ENCODE measurements around the gene KCNA5. TPM values are rescaled to one million over a fixed set of nuclear protein-coding genes. Genes with fewer than 3 reads are reported as not detected.

KCNA5 gene
- 39.1 TPM for total RNA-seq

DNA sequence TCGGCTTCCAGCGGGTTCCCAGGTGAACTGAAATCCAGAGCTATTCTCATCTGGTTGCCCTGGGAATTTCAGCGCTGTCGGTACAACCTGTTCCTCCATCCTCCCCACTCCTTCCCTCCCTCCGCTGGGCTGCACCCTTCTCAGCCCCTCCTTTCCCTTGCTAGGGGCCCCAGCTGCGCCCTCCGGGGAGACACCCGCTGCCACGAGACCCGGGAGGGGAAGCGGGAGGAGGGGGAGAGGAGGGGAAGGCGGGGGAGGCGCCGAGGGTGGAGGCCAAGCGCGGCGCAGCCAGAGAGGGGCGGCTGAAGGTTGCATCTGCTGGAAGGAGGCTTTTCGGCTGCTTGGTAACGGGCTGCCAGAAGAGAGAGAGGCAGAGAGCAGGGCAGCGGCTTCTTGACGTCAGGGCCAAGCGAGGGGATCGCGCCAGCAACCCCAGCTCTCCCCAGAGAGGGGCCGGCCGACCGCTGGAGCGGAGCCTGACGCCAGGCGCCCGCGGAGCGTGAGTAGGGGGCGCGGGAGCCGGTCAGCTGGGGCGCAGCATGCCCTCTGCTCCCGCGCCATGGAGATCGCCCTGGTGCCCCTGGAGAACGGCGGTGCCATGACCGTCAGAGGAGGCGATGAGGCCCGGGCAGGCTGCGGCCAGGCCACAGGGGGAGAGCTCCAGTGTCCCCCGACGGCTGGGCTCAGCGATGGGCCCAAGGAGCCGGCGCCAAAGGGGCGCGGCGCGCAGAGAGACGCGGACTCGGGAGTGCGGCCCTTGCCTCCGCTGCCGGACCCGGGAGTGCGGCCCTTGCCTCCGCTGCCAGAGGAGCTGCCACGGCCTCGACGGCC, at the start of gene KCNA5:
Gene KCNA5 (plus strand): TSS at position 291 of the 831 bp plus-strand sequence. CDS start 269 bp downstream, at position 560.
- TF ChIP-seq CTCF (IDR thresholded peaks at IDR 0.05), result no peak
- Histone ChIP-seq H3K9me3 (no peaks in the 10 kb centered on the region), H3K27me3 (no peaks in the 10 kb centered on the region), H3K27ac (peak within 1 kb of the TSS; percentile 84 to 94), H3K36me3 (no peaks in the 10 kb centered on the region), H3K4me1 (peaks cover 8 to 13% of the 10 kb centered on the region in 2 donors), H3K4me3 (peak within 1 kb of the TSS; percentile 44 to 71)
- intact Hi-C loops (cut with DNase I), result loop anchor here (2.0 to 10.0 kb wide), 2 partner anchors 17 to 91 kb away; no protein-coding TSS in a partner anchor
- DNase-seq (ENCODE audit: low spot score in 2 of 2), result peak; percentile 43 to 79

GRCh38 chr12:4994622-4995021, 49.1 kb upstream of the KCNA5 start:
- intact Hi-C loops (cut with DNase I), result loop anchor here (10.0 kb wide), 1 partner anchor 460 kb away; the partner anchor contains the start of gene RAD51AP1

DNA sequence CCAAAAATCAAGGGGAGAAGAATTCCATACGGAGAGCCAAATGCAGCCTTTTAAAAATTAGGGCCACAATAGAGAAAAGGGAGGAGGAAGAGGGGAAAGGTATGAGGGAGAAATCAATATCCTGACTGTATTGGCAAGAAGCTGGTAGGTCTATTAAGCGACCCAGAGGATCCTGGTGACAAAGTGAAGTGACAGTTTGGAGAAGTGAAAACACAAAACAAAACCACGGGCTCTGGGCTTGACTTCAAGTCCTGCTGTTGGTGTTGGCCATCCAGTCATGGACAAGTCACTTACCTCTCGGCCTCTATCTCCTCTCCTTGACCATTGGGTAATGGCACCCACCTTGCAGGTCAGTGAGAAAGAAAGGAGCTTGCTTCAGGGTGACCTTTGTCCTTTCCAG, 47.0 kb upstream of the KCNA5 start:
- Histone ChIP-seq H3K27me3 (no peaks in the 10 kb centered on the region), H3K4me1 (peaks cover 2 to 11% of the 10 kb centered on the region in 2 donors), H3K36me3 (no peaks in the 10 kb centered on the region), H3K4me3 (no peak overlapping the region), H3K9me3 (no peaks in the 10 kb centered on the region), H3K27ac (no peak overlapping the region)
- DNase-seq (ENCODE audit: low spot score in 2 of 2), result no peak
- no peak for TF ChIP-seq CTCF (IDR thresholded peaks at IDR 0.05)
- intact Hi-C loops (cut with DNase I), result loop anchor here (10.0 kb wide), 1 partner anchor 462 kb away; the partner anchor contains the start of gene RAD51AP1

More at GRCh38 chr12:4994622-4995021, 49.1 kb upstream of the KCNA5 start:
- Histone ChIP-seq H3K9me3 (no peaks in the 10 kb centered on the region), H3K27ac (no peak overlapping the region), H3K36me3 (no peaks in the 10 kb centered on the region), H3K4me3 (no peak overlapping the region), H3K4me1 (peaks cover 2 to 11% of the 10 kb centered on the region in 2 donors), H3K27me3 (no peaks in the 10 kb centered on the region)
- TF ChIP-seq CTCF (IDR thresholded peaks at IDR 0.05), result no peak
- peak in 1 of 2 donors; percentile 25 for DNase-seq (ENCODE audit: low spot score in 2 of 2)

DNA sequence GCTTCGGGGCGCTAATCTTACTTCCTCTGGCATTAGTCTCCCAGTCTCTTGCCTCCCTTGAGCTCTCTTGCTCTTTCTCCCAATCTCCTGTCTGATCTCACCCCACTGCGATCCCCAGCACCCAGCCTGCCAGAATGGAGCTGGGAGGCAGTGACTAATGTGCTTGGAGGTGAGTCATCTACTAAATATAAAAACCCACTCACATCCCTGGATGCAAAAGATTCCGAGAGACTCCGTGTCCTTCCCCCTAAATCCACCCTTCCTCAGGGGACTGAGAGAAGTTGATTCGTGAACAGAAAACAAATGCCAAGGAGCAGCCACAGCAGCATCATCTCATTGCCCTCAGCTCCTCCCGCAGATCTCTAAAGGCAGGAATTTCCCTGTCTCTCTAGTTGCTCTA, 45.7 kb upstream of the KCNA5 start:
- Histone ChIP-seq H3K27ac (peak overlapping the region; percentile 76 to 90), H3K4me1 (peaks cover 2 to 14% of the 10 kb centered on the region in 2 donors), H3K4me3 (no peak overlapping the region), H3K27me3 (no peaks in the 10 kb centered on the region), H3K36me3 (no peaks in the 10 kb centered on the region), H3K9me3 (no peaks in the 10 kb centered on the region)
- DNase-seq (ENCODE audit: low spot score in 2 of 2), result peak; percentile 65 to 94
- intact Hi-C loops (cut with DNase I), result loop anchor here (10.0 kb wide), 1 partner anchor 463 kb away; the partner anchor contains the start of gene RAD51AP1
- no peak for TF ChIP-seq CTCF (IDR thresholded peaks at IDR 0.05)

DNA sequence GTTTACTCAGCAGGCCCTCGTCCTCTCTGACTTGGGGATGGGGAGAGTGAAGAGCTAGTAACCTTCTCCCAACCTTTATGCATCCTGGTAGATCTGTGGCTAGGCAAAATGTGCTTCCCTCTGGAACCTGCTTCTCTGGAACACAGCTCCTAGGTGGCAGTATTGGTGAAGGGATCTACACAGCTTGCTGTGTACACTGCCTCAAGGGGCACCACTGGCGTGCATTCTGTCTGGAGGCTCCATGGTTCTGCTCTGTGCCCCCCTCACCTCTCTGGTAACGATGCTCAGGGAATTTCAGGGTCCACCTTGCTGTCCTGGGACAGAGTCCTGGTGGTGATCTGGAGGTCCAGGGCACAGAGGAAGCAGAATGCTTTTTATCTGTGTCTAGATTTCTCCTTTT, 43.5 kb upstream of the KCNA5 start:
- intact Hi-C loops (cut with DNase I), result no loop called here
- peaks cover 2 to 14% of the 10 kb centered on the region in 2 donors for H3K4me1 ChIP-seq
- DNase-seq (ENCODE audit: low spot score in 2 of 2), result no peak
- H3K27me3 ChIP-seq, result no peaks in the 10 kb centered on the region
- H3K27ac ChIP-seq, result no peak overlapping the region
- H3K9me3 ChIP-seq, result no peaks in the 10 kb centered on the region
- no peak for TF ChIP-seq CTCF (IDR thresholded peaks at IDR 0.05)
- H3K36me3 ChIP-seq, result no peaks in the 10 kb centered on the region
- H3K4me3 ChIP-seq, result no peak overlapping the region

All from ascending aorta (tissue), 2 donors.